ENCODE measurements around the gene MT1HL1. TPM values are rescaled to one million over a fixed set of nuclear protein-coding genes. Genes with fewer than 3 reads are reported as not detected.

MT1HL1 gene
- total and polyA plus RNA-seq, 2 of the 4 experiments (the other 2 are of a cell fraction), result not detected

GRCh38 chr1:236980673-236981072, 23.6 kb downstream of the MT1HL1 start:
- H4K8ac ChIP-seq (ENCODE audit: low read depth in 2 of 2, low read length in 2 of 2), result no peak overlapping the region
- no peaks in the 10 kb centered on the region for H3K4me1 ChIP-seq (ENCODE audit: control insufficient read depth, insufficient read depth, low read length)
- H3K4ac ChIP-seq (ENCODE audit: low read depth, low read length), result no peak overlapping the region
- ATAC-seq (ENCODE audit: low read depth), result no peak
- no peaks in the 10 kb centered on the region for H3K79me1 ChIP-seq (ENCODE audit: low read depth in 1 of 2, low read length in 2 of 2)
- no peak overlapping the region for H4K5ac ChIP-seq (ENCODE audit: low read depth, low read length)
- H3K23ac ChIP-seq (ENCODE audit: low read depth, low read length), result no peak overlapping the region
- ChIA-PET POLR2A (ENCODE audit: unreplicated experiment) (no interaction called here), CTCF (no interaction called here)
- no peak overlapping the region for H3K4me3 ChIP-seq (ENCODE audit: insufficient read depth, low read depth, low read length)
- WGBS, 2 experiments (ENCODE audit: extremely low coverage in 2 of 2, insufficient read length in 1 of 2), result no CpG with 5 or more reads among the region's 6 CpGs
- no peak overlapping the region for H2AK5ac ChIP-seq (ENCODE audit: low read depth, low read length)
- dilution Hi-C loops (cut with HindIII; ENCODE audit: low sequenced_read_pairs, unreplicated experiment), result no loop called here
- BruUV-seq (replicated peaks), result no TSS peak
- no peaks in the 10 kb centered on the region for H3K36me3 ChIP-seq (ENCODE audit: control insufficient read depth, insufficient read depth, low read length)
- no peaks in the 10 kb centered on the region for H3K9me1 ChIP-seq (ENCODE audit: insufficient read depth, low read length)
- TF ChIP-seq MAFK (IDR thresholded peaks at IDR 0.05; ENCODE audit: low read depth, low read length) (no peak), CHD1 (IDR thresholded peaks at IDR 0.05; ENCODE audit: low read depth, low read length) (no peak), POLR2A (IDR thresholded peaks at IDR 0.05; ENCODE audit: low read depth, low read length) (no peak), BHLHE40 (IDR thresholded peaks at IDR 0.05; ENCODE audit: low read depth, low read length) (no peak), RCOR1 (IDR thresholded peaks at IDR 0.05; ENCODE audit: insufficient replicate concordance, low read length) (no peak), NFE2L2 (IDR thresholded peaks at IDR 0.05; ENCODE audit: low read depth, low read length) (no peak), USF2 (IDR thresholded peaks at IDR 0.05; ENCODE audit: low read depth, low read length) (no peak), RAD21 (IDR thresholded peaks at IDR 0.05; ENCODE audit: low read length) (no peak), MAZ (IDR thresholded peaks at IDR 0.05; ENCODE audit: borderline replicate concordance, low read depth, low read length) (no peak)
- H3K4me2 ChIP-seq (ENCODE audit: low read depth, low read length), result no peak overlapping the region
- in situ Hi-C loops (cut with MboI; ENCODE audit: low sequenced_read_pairs), result no loop called here
- no peak overlapping the region for H3K27ac ChIP-seq (ENCODE audit: insufficient read depth, low read length)
- no peaks in the 10 kb centered on the region for H3K27me3 ChIP-seq (ENCODE audit: control insufficient read depth, insufficient read depth, low read length)
- no peaks in the 10 kb centered on the region for H4K20me1 ChIP-seq (ENCODE audit: insufficient read depth, low read length)
- H4K91ac ChIP-seq (ENCODE audit: insufficient read depth, low read depth, low read length), result no peak overlapping the region
- H3K9me3 ChIP-seq (ENCODE audit: control insufficient read depth, insufficient read depth, low read length), result peaks cover 21% of the 10 kb centered on the region
- no peak overlapping the region for H2AK9ac ChIP-seq (replicated peaks; ENCODE audit: low read depth, low read length, poor library complexity)
- no peak overlapping the region for H2BK5ac ChIP-seq (ENCODE audit: low read depth, low read length, poor library complexity, severe bottlenecking)
- no peak for DNase-seq
- H2BK20ac ChIP-seq (ENCODE audit: low read depth, low read length), result no peak overlapping the region
- H3K56ac ChIP-seq (ENCODE audit: extremely low read depth, insufficient read depth, low read length), result no peak overlapping the region
- H2AFZ ChIP-seq (replicated peaks; ENCODE audit: low read length, poor library complexity), result no peak overlapping the region
- H3K14ac ChIP-seq (replicated peaks; ENCODE audit: low read depth, low read length), result no peak overlapping the region
- H2BK120ac ChIP-seq (ENCODE audit: low read depth, low read length), result no peak overlapping the region
- no peak overlapping the region for H2BK15ac ChIP-seq (ENCODE audit: low read depth, low read length)
- no peak overlapping the region for H3K9ac ChIP-seq (ENCODE audit: low read depth, low read length)
- intact Hi-C loops (cut with micrococcal nuclease), result no loop called here
- H3K18ac ChIP-seq (ENCODE audit: low read depth, low read length), result no peak overlapping the region

All from IMR-90 (cell line).